GDM1 (cell line): ENCODE data around the gene CDCA8.
"Not testable (repeated sequence)": the region's sequence is repeated elsewhere in the genome, so short reads cannot be mapped to it uniquely, and the experiment has no call there.

Experiments used
- DNase-seq: peaks from one replicate; lab custom pipeline; 2025; lab: John Stamatoyannopoulos, UW

Gene CDCA8

GRCh38 chr1:37718181-37718900 lies 26.0 kb downstream of the CDCA8 start:
- no peak for DNase-seq

- DNase-seq = no peak
Observed at GRCh38 chr1:37718901-37719571, 26.7 kb downstream of the CDCA8 start.

- no peak for DNase-seq
Observed at GRCh38 chr1:37719572-37720195, 27.4 kb downstream of the CDCA8 start.

- no peak for DNase-seq
Observed at GRCh38 chr1:37720231-37721130, 28.2 kb downstream of the CDCA8 start.

GRCh38 chr1:37721565-37721964 lies 29.2 kb downstream of the CDCA8 start:
- no peak for DNase-seq

- DNase-seq = no peak
Observed at GRCh38 chr1:37722181-37723071, 30.1 kb downstream of the CDCA8 start.

- no peak for DNase-seq
Observed at GRCh38 chr1:37723072-37723389, 30.7 kb downstream of the CDCA8 start.

- no peak for DNase-seq
Observed at GRCh38 chr1:37723390-37724078, 31.2 kb downstream of the CDCA8 start.

GRCh38 chr1:37724575-37724974 lies 32.3 kb downstream of the CDCA8 start:
- no peak for DNase-seq

GRCh38 chr1:37725851-37726613 lies 33.7 kb downstream of the CDCA8 start:
- DNase-seq = no peak

- no peak for DNase-seq
Observed at GRCh38 chr1:37726751-37727585, 34.7 kb downstream of the CDCA8 start.

- no peak for DNase-seq
Observed at GRCh38 chr1:37728416-37728815, 36.1 kb downstream of the CDCA8 start.

- DNase-seq = no peak
Observed at GRCh38 chr1:37730376-37730775, 38.1 kb downstream of the CDCA8 start.

GRCh38 chr1:37731312-37732019 lies 39.1 kb downstream of the CDCA8 start:
- no peak for DNase-seq

GRCh38 chr1:37732111-37732780 lies 39.9 kb downstream of the CDCA8 start:
- no peak for DNase-seq

GRCh38 chr1:37734629-37735591 lies 42.6 kb downstream of the CDCA8 start:
- DNase-seq = no peak

GRCh38 chr1:37737975-37738374 lies 45.7 kb downstream of the CDCA8 start:
- not testable (repeated sequence) for DNase-seq
